ENCODE results near the gene UBALD2. TPM values are rescaled to one million over a fixed set of nuclear protein-coding genes. Genes with fewer than 3 reads are reported as not detected.
"Not testable (repeated sequence)": the region's sequence is repeated elsewhere in the genome, so short reads cannot be mapped to it uniquely, and the experiment has no call there.

Gene UBALD2
- polyA plus RNA-seq, 1 donor: 23.1 TPM

DNA sequence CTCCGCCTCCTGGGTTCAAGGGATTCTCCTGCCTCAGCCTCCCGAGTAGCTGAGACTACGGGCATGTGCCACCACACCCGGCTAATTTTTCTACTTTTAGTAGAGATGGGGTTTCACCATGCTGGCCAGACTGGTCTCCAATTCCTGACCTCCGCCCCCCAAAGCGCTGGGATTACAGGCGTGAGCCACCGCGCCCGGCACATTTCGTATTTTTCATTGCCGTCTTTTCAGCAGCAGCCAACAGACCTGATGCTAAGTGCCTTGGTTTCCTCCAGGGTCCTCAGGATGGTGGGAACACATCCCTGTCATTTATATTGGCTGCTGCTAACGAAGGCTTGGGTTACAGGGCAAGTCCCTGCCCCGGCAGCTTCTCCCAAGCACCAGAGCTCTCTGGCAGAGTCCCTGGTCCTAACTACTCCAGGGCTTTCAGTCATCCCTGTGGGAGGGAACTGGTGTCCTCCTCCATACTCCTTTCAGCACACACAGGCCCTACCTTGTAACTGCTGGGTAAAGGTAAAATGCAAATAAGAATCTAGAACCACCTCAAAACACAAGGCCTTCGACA, 23.4 kb upstream of the UBALD2 start:
- DNase-seq: no peak

DNA sequence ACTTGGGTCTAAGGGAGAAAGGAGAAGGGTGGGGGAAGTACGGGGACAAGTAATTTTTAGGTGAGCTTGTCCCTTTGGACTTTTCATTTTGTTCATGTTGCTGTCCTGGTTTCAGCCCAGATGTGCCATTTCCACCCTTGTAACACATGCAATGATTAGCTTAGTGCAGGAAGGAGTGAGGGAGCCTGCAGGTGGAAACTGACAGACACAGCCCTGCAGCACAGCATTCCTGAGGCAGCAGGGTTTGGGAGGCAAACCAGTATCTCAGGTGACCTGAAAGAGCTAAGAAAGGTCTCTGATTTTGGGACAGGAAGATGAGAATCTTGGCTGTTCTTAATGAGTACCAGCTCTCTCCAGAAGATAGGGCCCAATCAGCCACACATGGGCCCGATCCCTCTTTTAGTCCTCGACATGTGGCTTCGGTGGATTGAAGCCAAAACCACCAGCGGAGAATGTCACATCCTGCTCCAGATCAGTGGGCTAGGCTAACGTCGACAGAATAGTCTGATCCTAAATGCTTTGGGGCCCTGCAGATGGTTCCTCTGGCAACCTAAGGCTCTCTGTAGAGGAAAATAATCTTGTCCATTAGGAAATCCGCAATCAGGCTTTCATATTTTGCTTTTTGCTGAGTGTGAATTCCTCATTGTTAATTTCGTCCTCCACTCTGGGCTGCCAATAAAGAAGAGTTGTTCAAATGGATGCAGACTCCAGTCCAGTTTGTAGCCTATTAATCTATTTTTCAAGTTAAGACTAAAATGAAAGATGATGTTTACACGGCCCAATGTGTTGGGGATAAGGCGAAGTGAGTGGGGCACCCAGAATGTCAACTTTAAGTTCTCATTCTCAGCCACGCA, 21.1 kb upstream of the UBALD2 start:
- no peak for DNase-seq

DNA sequence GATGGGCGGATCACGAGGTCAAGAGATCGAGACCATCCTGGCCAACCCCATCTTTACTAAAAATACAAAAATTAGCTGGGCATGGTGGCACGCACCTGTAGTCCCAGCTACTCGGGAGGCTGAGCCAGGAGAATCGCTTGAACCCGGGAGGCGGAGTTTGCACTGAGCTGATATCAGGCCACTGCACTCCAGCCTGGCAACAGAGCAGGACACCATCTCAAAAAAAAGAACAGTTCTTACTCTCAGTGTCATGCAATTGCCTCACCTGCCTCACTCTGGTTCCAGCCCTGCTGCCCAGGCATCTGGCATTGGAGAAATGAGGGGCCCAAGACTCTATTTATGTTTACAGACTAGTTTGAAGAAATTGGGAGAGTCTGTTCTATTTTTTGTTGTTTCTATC, 20.4 kb upstream of the UBALD2 start:
- not testable (repeated sequence) for DNase-seq

DNA sequence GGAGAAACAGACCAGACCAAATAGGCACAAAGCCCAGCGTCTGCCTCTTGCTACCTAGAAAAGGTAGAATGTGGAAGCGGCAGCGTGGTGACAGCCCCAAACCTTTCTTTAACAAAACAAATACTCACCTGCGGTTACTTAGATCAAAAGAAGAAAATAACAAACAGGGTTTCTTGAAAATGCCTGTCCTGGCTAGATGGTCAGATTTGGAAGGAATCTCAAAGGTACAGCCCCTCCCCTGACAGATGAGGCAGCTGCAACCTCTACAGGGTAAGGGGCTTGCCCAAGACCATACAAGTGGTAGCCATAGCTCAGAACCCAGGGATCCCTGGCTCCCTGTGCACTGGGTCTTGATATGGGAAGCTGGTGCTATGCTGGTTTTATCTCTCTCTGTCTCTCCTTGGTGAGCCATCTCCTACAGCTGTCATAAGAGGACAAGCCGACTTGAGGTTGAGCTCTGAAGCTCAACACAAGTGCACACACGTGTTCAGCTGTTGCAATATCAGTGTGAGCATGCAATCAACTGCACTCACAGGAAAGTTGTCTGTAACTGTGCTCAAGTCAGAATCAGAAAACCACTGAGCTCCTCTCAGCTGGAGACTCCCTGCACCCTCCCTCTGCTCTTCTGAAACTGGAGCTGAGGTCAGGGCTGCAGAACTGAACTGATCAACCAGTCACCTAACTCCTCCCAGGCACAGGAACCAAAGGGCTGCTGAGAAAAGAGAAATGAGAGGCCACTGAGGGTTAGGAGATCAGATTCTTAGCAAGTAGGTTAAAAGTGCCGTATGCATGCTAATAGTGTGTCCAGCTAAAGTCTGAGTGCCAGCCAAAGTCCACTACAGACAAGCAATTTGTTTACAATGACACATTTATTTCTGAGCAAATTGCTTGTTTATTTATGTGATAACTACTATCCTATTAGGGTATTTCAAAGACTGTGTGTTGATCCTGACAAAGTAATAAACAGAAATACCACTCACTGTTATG, 18.8 kb upstream of the UBALD2 start:
- no peak for DNase-seq

DNA sequence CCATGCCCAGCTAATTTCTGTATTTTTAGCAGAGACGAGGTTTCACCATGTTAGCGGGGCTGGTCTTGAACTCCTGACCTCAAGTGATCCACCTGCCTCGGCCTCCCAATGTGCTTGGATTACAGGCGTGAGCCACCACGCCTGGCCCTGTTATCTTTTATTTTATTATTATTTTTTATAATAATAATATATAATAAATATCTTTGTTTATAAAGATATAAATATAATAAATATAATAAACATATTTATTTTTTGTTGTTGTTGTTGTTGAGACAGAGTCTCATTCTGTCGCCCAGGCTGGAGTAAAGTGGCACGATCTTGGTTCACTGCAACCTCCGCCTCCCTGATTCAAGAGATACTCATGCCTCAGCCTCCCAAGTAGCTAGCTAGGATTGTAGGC, 17.8 kb upstream of the UBALD2 start:
- no peak for DNase-seq

DNA sequence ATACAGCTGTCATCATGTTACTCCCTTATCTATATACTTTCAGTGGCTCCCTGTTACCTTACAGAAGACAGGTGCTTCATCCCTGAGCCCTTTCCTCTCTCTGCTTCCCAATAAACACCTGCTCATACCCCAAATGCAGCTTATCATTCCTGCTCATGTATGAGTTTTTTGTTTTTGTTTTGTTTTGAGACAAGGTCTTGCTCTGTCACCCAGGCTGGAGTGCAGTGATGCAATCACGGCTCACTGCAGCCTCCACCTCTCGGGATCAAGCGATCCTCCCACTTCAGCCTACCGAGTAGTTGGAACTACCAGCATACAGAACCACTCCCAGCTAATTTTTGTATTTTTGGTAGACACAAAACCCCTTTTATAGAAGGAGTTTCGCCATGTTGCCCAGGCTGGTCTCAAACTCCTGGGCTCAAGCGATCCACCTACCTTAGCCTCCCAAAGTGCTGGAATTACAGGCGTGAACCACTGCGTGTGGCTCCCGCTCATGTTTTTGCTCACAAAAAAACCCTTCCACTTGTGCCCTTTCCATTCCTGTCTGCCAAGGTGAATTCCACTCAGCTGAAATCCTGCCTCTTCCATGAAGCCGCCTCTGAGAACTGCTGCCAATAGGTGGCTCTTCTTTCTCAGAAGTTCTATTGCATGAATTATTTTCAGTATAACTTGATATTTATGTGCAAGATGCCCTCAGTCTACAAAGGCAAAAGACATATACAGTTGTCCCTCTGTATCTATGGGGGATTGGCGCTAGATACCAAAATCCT, 16.9 kb upstream of the UBALD2 start:
- no peak for DNase-seq

DNA sequence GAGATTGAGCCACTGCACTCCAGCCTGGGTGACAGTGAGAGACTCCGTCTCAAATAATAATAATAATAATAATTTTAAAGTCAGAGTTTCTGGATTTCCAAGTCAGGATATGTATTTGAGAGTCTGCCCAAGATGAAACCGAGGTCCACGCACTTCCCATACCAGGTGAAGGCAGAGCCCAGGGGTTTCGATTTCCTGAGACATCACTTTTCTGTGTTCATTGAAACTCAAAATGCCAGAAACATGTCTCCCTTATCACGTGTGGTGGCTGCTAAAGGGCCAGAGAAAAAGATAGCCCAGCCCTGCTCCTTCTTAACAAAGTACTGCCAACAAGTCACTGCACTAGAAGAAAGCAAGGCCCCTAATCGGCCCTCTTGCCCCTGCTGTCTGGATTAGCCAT, 15.0 kb upstream of the UBALD2 start:
- DNase-seq: no peak

DNA sequence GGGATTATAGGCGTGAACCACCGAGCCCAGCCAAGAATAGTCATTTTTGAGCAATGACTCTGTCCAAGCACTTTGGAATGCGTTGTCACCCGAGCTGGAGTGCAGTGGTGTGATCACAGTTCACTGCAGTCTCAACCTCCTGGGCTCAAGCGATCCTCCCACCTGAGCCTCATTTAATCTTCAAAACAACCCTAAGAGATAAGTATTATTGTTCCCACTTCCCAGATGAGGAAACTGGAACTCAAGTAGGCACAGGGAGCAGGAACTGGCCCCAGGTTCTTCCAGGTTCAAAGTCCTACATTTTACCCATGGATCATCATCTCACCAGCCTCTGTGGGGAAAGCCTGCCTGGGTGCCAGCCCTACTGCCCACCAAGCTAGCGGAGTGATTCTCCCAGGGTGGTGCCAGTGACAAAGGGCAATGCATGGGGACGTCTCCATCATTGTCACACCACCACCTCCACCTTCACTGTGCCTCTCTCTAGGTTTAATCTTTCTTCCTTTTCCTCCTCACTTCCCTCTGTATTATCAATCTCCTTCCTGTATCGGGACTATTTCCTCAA, 13.6 kb upstream of the UBALD2 start:
- no peak for DNase-seq

DNA sequence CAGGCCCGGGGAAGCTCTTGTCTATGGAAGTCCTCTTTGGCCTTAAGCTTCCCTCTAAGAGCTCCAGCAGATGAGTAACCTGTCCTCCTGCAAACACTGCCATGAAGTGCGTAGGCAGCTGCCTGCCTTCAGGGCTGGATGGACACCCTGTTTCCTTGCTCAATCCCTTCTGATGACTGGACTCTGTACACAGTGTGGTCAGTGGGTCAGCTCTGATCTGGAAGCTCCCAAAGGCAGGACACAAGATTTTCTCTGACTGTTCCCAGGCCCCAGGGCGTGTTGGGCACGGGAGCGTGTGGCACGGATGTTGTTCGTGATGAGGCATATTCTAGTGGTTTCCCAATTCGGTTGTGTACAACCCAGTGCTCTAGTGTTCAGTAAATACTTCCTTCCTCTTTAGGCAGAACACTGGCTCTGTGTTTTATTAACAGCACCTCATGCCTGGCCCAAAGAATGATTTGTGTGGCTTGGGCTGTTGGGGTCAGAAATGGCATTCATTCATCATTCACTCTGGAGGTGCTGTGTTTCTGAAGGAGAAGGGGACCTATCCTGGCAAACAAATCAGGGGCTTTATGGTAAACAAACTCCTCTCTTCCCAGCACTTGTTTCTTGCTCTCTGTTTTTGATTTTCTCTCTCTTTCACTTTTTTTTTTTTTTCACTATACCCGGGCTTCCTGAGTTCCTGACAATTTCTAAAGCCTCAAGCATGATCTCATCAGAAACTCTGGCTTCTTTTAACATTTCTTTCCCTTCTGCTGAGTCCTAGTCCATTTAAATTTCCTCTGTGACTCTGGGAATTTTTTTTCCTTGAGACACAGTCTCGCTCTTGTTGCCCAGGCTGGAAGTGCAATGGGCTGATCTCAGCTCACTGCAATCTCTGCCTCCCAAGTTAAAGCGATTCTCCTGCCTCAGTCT, 12.9 kb upstream of the UBALD2 start:
- no peak for DNase-seq

DNA sequence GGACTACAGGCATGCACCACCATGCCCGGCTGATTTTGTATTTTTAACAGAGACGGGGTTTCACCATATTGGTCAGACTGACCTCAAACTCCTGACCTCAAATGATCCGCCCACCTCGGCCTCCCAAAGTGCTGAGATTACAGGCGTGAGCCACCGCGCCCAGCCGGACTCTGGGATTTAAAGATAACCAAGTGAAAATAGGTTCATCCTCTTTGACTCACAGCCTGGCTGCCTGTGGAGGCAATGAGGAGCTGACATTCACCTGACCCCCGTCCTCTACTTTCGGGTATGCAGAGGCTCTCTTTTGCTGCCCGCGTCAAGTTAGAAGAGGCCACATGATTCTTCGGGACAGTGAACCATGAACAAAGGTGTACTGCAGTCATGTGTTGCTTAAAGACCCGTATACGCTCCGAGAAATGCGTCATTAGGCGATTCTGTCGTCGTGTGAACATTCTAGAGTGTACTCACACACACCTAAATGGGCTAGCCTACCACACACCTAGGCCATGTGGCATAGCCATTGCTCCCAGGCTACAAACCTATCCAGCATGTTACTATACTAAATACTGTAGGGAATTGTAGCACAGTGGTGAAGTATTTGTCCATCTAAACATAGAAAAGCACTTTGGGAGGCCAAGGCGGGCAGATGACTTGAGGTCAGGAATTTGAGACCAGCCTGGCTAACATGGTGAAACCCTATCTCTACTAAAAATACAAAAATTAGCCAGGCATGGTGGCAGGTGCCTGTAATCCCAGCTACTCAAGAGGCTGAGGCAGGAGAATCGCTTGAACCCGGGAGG, 12.0 kb upstream of the UBALD2 start:
- DNase-seq: not testable (repeated sequence)

DNA sequence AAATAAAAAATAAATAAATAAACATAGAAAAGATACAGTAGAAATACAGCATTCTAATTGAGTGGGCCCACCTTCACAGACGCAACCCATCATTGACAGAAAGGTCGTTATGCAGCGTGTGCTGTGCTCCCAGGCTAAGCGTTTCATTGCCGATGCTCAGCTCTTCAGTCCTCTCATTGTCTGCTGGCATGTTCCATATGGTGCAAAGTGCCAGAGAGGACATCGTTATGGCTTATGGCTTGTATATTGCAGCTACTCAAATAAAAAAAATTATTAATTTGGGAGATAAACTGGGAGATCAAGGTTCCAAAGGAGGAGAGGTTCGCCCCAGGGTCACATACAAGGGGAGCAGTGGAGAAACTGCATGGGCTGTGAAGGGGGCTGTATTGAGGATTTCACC, 11.3 kb upstream of the UBALD2 start:
- no peak for DNase-seq

DNA sequence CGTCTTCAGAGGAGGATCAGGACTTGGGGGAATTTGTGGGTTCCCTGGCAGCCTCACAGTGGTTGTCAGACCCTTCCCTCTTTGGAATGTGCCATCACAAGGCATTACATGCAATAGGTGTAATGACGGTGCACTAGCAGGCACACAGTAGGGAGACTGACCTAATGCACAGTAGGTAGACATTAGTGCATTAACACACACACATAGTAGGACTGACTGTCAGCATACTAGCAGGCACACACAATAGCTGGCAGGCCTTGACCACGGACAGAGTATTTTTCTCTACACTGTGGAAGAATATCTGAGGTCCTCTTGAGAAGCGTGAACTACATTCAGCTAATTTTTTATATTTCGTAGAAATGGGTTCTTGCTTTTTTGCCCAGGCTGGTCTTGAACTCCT, 10.9 kb upstream of the UBALD2 start:
- DNase-seq: no peak

DNA sequence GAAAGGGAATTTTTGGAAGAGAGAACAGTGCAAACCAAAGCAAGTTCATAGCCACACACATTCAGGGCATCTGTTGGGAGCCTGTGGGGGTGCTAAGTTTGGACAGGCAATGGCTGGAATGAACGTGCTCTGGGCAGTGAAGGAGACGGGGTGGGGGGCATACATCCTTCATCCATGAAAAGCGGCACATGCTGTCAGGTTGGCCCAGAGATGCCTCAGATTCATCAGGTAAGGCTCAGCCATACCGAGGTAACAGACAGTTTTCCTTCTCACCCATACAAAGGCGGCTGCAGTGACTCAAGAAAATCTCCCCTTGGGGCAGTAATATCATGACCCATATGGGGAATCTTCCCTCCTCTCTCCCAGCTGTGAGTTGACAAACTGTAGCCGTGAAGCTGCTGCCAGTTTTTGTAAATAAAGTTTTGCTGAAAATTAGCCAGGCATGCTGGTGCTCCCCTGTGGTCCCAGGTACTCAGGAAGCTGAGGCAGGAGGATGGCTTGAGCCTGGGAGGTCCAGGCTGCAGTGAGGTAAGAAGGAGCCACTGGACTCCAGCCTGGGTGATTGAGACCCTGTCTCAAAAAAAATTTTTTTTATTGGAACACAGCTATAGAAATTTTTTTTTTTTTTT, 9.2 kb upstream of the UBALD2 start:
- no peak for DNase-seq

DNA sequence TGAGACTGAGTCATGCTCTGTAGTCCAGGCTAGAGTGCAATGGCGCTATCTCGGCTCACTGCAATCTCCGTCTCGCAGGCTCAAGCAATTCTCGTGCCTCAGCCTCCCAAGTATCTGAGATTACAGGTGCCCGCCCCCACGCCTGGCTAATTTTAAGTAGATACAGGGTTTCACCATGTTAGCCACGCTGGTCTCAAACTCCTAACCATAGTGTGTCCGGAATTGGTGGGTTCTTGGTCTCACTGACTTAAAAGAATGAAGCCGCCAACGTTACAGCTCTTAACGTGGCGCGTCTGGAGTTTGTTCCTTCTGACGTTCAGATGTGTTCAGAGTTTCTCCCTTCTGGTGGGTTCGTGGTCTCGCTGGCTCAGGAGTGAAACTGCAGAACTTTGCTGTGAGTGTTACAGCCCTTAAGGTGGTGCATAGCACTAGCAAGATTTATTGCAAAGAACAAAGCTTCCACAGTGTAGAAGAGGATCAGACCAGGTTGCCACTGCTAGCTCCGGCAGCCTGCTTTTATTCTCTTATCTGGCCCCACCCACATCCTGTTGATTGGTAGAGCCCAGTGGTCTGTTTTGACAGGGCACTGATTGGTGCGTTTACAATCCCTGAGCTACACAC, 8.6 kb upstream of the UBALD2 start:
- not testable (repeated sequence) for DNase-seq

DNA sequence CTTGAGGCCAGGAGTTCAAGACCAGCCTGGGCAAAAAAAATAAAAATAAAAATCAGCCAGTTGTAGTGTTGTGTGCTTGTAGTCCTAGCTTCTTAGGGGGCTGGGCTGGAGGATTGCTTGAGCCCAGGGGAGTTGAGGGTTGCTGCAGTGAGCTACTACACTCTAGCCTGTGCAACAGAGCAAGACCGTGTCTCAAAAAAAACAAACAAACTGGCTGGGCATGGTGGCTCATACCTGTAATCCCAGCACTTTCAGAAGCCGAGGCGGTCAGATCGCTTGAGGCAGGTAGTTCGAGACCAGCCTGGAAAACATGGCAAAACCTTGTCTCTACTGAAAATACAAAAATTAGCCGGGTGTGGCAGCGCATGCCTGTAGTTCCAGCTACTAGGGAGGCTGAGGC, 4.9 kb upstream of the UBALD2 start:
- DNase-seq: no peak

DNA sequence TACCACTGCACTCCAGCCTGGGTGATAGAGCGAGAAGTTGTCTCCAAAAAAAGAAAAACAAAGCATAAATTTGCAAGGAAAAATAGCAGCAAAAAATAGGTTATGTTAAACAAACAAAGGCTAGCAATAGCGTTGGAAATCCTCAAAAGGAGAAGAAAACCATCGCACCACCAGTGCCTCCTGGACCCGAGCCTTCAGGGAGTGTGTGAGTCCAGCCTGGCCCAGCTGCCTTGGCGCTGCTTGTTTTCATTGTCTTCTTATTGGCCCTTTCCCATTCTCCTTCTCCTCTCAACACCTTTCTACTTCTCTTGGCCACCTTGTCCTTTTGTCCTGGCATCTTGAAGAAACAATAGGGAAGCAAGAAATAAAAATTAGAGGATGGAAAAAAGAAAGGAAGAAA, 4.5 kb upstream of the UBALD2 start:
- DNase-seq: no peak

DNA sequence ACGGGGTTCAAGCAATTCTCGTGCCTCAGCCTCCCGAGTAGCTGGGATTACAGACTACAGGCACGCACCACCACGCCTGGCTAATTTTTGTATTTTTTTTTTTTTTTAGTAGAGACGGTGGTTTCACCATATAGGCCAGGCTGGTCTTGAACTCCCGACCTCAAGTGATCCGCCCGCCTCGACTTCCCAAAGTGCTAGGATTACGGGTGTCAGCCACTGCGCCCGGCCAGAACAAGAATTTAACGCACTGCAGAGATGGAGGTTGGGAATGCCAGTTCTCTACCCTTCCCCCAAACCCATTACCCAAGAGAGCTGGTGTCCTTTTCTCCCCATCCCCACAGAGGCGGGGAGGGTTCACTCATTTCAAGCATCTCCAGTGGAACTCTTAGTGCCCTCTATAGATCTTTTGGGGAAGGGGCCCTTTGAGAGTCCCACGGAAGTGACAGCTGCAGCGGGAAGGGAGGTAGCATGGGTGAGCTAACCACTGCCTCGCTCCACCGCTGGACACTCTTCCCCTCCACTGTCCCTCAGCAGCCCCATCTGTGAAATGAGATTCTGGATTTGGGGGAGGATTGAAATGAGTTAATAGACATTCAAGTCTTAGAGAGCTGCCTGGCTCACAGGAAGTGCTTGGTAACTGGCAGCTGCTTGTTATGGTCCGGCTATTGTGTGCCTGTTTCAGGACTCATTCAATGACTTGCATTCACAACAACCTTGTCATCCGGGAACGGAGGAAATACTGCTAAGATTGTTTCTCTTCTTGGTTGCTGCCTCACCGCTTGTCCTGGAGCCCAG, 3.5 kb upstream of the UBALD2 start:
- no peak for DNase-seq

Measured in left kidney (tissue), 2 donors.